Colonic mucosa (tissue), 4 donors: ENCODE data around the gene PKDREJ. TPM values are rescaled to one million over a fixed set of nuclear protein-coding genes. Genes with fewer than 3 reads are reported as not detected.

Experiments
- DNase-seq: peaks from one replicate; pipeline ENCODE4 v3.0.0-alpha.2; 2020
- H3K27ac ChIP-seq: fragments of 200-600 bp; one replicate; pipeline ENCODE4 v1.8.0; 2021
- H3K27me3 ChIP-seq: fragments of 200-600 bp; one replicate; pipeline ENCODE4 v1.8.0; 2021
- H3K36me3 ChIP-seq: fragments of 200-600 bp; one replicate; pipeline ENCODE4 v1.8.0; 2021
- H3K4me1 ChIP-seq: fragments of 200-600 bp; one replicate; pipeline ENCODE4 v1.8.0; 2021; ENCODE audit warnings: mild to moderate bottlenecking
- H3K4me3 ChIP-seq: fragments of 200-600 bp; one replicate; pipeline ENCODE4 v1.8.0; 2021
- H3K9ac ChIP-seq, 2 donors: one replicate each; pipeline ENCODE4 v1.7.0; 2013; ENCODE audit warnings: control low read depth in 2 of 2, low read depth in 2 of 2, low read length in 2 of 2
- H3K9me3 ChIP-seq: fragments of 200-600 bp; one replicate; pipeline ENCODE4 v1.8.0; 2021
- intact Hi-C: fragments of 100-400 bp; cut with DNase I; formaldehyde crosslinking; loops from one replicate; pipeline ENCODE4 v1.14.1; 2022
- total RNA-seq, 2 donors: library from RNA; stranded (reverse); fragmentation: NEBNext Ultra II Directional in 1 of 2; extraction: Animal tissue kit (Norgen Biotek cat#: 25700) in 1 of 2; gene quantifications; one replicate each; pipeline ENCODE4 v1.2.1, GENCODE V29; 2021
- TF ChIP-seq, protein P1 (sequence below): fragments of 200-600 bp; IDR thresholded peaks from one replicate; pipeline ENCODE4 v1.8.0; 2022; ENCODE audit warnings: antibody characterized with exemption, mild to moderate bottlenecking
- donor health status: healthy.
- donor health status: DM: no; HTN: no; CAD: no.
- donor health status: DM: no; HTN: no; CAD: no.

Gene PKDREJ
- total RNA-seq, 2 donors from 2014 or later = 0.32 to 1.1 TPM

DNA sequence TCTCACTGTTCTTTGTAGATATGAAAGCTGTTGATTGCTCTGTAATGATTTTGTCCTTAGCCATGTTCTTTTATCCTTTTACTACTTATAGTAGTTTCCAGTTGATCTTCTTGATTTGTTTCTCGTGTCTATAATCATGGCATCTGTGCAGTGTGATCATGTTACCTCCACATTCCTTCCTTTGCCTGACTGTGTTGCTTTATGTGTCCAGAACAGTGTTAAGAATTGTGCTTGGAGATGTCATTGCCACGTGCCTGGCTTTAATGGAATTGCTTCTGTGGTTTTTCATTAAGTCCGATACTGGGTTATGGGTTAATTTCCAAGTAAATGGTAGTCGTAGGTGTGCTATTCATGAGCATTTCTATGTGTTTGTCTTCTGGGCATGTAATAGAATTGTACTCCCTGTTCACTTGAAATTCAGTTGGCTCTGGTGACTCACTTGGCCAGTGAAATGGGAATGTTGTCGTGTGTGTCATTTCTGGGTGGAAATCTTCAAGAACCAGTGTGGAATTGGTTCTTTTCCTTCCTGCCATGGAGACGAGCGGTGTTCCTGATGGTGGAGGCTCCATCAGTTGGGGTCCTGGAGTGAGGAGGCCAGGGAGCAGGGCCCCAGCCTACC, 40.3 kb upstream of the PKDREJ start:
- H3K36me3 ChIP-seq = no peaks in the 10 kb centered on the region
- no peaks in the 10 kb centered on the region for H3K9me3 ChIP-seq
- no peaks in the 10 kb centered on the region for H3K4me1 ChIP-seq
- intact Hi-C loops = no loop called here
- no peak overlapping the region for H3K4me3 ChIP-seq
- H3K9ac ChIP-seq = no peak overlapping the region
- no peak for DNase-seq
- no peak overlapping the region for H3K27ac ChIP-seq
- TF ChIP-seq, protein P1, sequence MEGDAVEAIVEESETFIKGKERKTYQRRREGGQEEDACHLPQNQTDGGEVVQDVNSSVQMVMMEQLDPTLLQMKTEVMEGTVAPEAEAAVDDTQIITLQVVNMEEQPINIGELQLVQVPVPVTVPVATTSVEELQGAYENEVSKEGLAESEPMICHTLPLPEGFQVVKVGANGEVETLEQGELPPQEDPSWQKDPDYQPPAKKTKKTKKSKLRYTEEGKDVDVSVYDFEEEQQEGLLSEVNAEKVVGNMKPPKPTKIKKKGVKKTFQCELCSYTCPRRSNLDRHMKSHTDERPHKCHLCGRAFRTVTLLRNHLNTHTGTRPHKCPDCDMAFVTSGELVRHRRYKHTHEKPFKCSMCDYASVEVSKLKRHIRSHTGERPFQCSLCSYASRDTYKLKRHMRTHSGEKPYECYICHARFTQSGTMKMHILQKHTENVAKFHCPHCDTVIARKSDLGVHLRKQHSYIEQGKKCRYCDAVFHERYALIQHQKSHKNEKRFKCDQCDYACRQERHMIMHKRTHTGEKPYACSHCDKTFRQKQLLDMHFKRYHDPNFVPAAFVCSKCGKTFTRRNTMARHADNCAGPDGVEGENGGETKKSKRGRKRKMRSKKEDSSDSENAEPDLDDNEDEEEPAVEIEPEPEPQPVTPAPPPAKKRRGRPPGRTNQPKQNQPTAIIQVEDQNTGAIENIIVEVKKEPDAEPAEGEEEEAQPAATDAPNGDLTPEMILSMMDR = no peak
- no peaks in the 10 kb centered on the region for H3K27me3 ChIP-seq

GRCh38 chr22:46300491-46300890, 37.3 kb upstream of the PKDREJ start:
- TF ChIP-seq, protein P1 = no peak
- Histone ChIP-seq H3K36me3 (no peaks in the 10 kb centered on the region), H3K4me1 (peaks cover 16% of the 10 kb centered on the region), H3K27me3 (no peaks in the 10 kb centered on the region), H3K9ac (no peak overlapping the region), H3K9me3 (no peaks in the 10 kb centered on the region), H3K27ac (no peak overlapping the region), H3K4me3 (no peak overlapping the region)
- intact Hi-C loops = no loop called here
- no peak for DNase-seq

DNA sequence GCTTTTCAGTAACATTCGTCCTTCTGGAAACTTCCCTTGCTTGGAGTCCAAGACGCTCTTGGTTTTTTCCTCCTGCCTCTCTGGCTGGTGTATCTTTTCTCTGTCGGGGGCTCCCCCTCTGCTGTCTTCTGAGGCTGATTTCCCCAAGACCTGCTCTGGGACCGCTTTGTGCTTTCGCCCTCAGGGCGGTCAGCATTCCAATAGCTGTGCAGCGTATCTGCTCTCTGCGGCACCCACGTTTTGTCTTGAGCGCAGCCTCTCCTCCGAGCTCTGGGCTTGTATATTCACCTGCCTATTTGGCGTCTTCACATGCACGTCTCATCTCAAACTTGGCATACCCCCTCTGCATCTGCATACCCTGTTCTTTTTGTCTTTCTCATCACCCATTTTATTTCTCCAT, 36.0 kb upstream of the PKDREJ start:
- H3K36me3 ChIP-seq = no peaks in the 10 kb centered on the region
- H3K9ac ChIP-seq = no peak overlapping the region
- TF ChIP-seq, protein P1 = no peak
- peaks cover 17% of the 10 kb centered on the region for H3K4me1 ChIP-seq
- intact Hi-C loops = loop anchor here (5.0 kb wide), 1 partner anchor 52 kb away; no protein-coding TSS in a partner anchor
- no peaks in the 10 kb centered on the region for H3K9me3 ChIP-seq
- no peak overlapping the region for H3K4me3 ChIP-seq
- H3K27me3 ChIP-seq = no peaks in the 10 kb centered on the region
- H3K27ac ChIP-seq = no peak overlapping the region
- no peak for DNase-seq

- intact Hi-C loops = loop anchor here (5.0 kb wide), 1 partner anchor 50 kb away; no protein-coding TSS in a partner anchor
- Histone ChIP-seq H3K9me3 (no peaks in the 10 kb centered on the region), H3K27ac (no peak overlapping the region)
These were observed 34.1 kb upstream of the PKDREJ start for GRCh38 chr22:46297151-46297812.

GRCh38 chr22:46296257-46297150, 33.4 kb upstream of the PKDREJ start, which contains the start of gene GTSE1:
Gene GTSE1, plus strand, starts transcription at chr22:46296870. Its CDS starts 531 bp downstream, at chr22:46297401.
- peak; percentile 98 for DNase-seq
- Histone ChIP-seq H3K4me1 (peaks cover 17% of the 10 kb centered on the region), H3K27ac (peak within 1 kb of the TSS; percentile 95), H3K9me3 (no peaks in the 10 kb centered on the region), H3K27me3 (no peaks in the 10 kb centered on the region), H3K4me3 (peak within 1 kb of the TSS; percentile 78), H3K36me3 (no peaks in the 10 kb centered on the region), H3K9ac (peak within 1 kb of the TSS; percentile 86 to 89)
- TF ChIP-seq, protein P1 = no peak
- intact Hi-C loops = loop anchor here (5.0 kb wide), 1 partner anchor 49 kb away; no protein-coding TSS in a partner anchor

More at GRCh38 chr22:46297151-46297812, 34.1 kb upstream of the PKDREJ start:
- peak overlapping the region; percentile 78 for H3K4me3 ChIP-seq
- peak; percentile 38 for DNase-seq
- no peaks in the 10 kb centered on the region for H3K27me3 ChIP-seq
- peak overlapping the region; percentile 6 to 46 for H3K9ac ChIP-seq
- H3K36me3 ChIP-seq = no peaks in the 10 kb centered on the region
- peaks cover 17% of the 10 kb centered on the region for H3K4me1 ChIP-seq
- TF ChIP-seq, protein P1 = no peak
